Mesendoderm (in vitro differentiated cells): Measurements from ENCODE around the gene MTFR1L.

Source experiments
- DNase-seq: peaks from one replicate; pipeline ENCODE4 v3.0.0; 2013
- H2AK5ac ChIP-seq: 2 replicates; pipeline ENCODE4 v1.6.1; 2013; ENCODE audit warnings: low read length, inconsistent platforms
- H2BK120ac ChIP-seq: 2 replicates; pipeline ENCODE4 v1.6.1; 2013; ENCODE audit warnings: low read depth, mild to moderate bottlenecking, low read length, moderate library complexity, mixed read lengths
- H2BK15ac ChIP-seq: replicated peaks from 2 replicates; pipeline ENCODE4 v1.6.1; 2013; ENCODE audit warnings: low read depth, mild to moderate bottlenecking, moderate library complexity
- H2BK5ac ChIP-seq: 2 replicates; pipeline ENCODE4 v1.6.1; 2013; ENCODE audit warnings: low read length, inconsistent platforms
- H3K18ac ChIP-seq: 2 replicates; pipeline ENCODE4 v1.6.1; 2013; ENCODE audit warnings: mild to moderate bottlenecking, low read length, mixed read lengths
- H3K23ac ChIP-seq: one replicate; pipeline ENCODE4 v1.6.1; 2013; ENCODE audit warnings: low read length
- H3K27ac ChIP-seq: 2 replicates; pipeline ENCODE4 v1.5.1; 2013; ENCODE audit warnings: low read depth, mild to moderate bottlenecking, inconsistent platforms, low read length, moderate library complexity
- H3K27me3 ChIP-seq: 2 replicates; pipeline ENCODE4 v1.6.1; 2013; ENCODE audit warnings: low read length, control low read depth, mild to moderate bottlenecking, inconsistent platforms; ENCODE audit not compliant: insufficient read depth, poor library complexity
- H3K36me3 ChIP-seq: 2 replicates; pipeline ENCODE4 v1.6.1; 2013; ENCODE audit warnings: low read length, inconsistent platforms; ENCODE audit not compliant: control insufficient read depth, insufficient read depth
- H3K4ac ChIP-seq: one replicate; pipeline ENCODE4 v1.6.1; 2013; ENCODE audit warnings: low read depth, mild to moderate bottlenecking, low read length, moderate library complexity
- H3K4me1 ChIP-seq: 2 replicates; pipeline ENCODE4 v1.6.1; 2013; ENCODE audit warnings: low read depth, low read length, inconsistent platforms; ENCODE audit not compliant: control insufficient read depth
- H3K4me2 ChIP-seq: 2 replicates; pipeline ENCODE4 v1.6.1; 2013; ENCODE audit warnings: low read length
- H3K4me3 ChIP-seq: 2 replicates; pipeline ENCODE4 v1.5.1; 2013; ENCODE audit warnings: mild to moderate bottlenecking, low read length
- H3K56ac ChIP-seq: one replicate; pipeline ENCODE4 v1.6.1; 2013; ENCODE audit warnings: low read length
- H3K79me1 ChIP-seq: 2 replicates; pipeline ENCODE4 v1.6.1; 2013; ENCODE audit warnings: low read length, inconsistent platforms
- H3K79me2 ChIP-seq: 2 replicates; pipeline ENCODE4 v1.6.1; 2013; ENCODE audit warnings: mild to moderate bottlenecking, low read length; ENCODE audit not compliant: control insufficient read depth, insufficient read depth
- H3K9ac ChIP-seq: 2 replicates; pipeline ENCODE4 v1.6.1; 2013; ENCODE audit warnings: low read length, inconsistent platforms
- H4K5ac ChIP-seq: one replicate; pipeline ENCODE4 v1.6.1; 2013; ENCODE audit warnings: low read length
- H4K8ac ChIP-seq: one replicate; pipeline ENCODE4 v1.6.1; 2013; ENCODE audit warnings: low read depth, mild to moderate bottlenecking, control low read depth, low read length, moderate library complexity
- WGBS: extraction: QIAGEN DNeasy Blood & Tissue Kit; methylation state at CpG from one replicate; pipeline ENCODE4 v1.1.7; 2013; ENCODE audit warnings: low lambda C conversion rate, missing lambda C conversion rate; ENCODE audit not compliant: insufficient coverage; ENCODE audit errors: extremely low coverage; 5-methylcytosine and 5-hydroxymethylcytosine counted together

Gene MTFR1L

DNA sequence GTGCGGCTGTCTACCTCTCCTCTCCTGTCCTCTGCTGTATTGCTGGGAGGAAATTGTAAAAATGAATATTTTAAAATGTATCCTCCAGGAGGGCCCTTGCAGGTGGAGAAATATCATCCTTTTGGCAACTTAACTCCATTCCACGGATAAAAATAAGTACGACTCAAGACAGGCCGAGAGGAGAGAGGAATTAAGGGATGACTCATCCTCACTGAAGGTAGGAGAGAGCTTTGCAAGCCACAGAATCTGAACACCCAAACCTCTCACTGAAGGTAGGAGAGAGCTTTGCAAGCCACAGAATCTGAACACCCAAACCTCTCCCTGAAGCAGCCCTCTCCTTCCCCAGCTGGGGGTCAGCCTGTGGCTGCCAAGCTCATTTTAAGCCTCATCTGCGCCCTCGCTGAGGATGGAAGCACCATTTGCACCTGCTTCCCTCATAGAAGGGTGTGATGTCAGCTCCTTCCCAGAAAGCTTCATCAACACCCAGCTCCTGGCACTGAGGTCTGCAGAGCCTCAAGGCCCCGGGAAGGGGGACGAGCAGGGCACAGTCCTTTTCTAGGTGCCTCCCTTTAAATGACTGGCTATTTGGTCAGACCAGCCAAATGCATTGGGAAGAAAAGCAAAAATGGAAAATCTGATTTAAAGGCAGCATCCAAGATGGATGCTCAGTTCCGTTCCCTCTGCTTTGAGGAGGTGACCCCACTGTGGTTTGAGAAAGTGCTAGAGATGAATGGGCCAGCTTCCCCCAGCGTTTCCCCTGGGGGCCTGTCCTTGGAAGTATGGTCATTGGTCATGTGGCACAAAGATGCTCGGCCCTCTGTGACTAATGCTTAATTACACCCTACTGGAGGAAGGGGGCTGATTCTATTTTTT lies 32.6 kb upstream of the MTFR1L start:
- H3K27ac ChIP-seq, result no peak overlapping the region
- no peak overlapping the region for H3K4me2 ChIP-seq
- no peaks in the 10 kb centered on the region for H3K79me1 ChIP-seq
- H3K36me3 ChIP-seq, result no peaks in the 10 kb centered on the region
- no peak overlapping the region for H3K23ac ChIP-seq
- no peak overlapping the region for H4K8ac ChIP-seq
- H3K27me3 ChIP-seq, result no peaks in the 10 kb centered on the region
- no CpG with 5 or more reads among the region's 11 CpGs for WGBS
- H3K4ac ChIP-seq, result no peak overlapping the region
- H2BK120ac ChIP-seq, result no peak overlapping the region
- H2BK5ac ChIP-seq, result no peak overlapping the region
- no peak overlapping the region for H2AK5ac ChIP-seq
- H3K9ac ChIP-seq, result no peak overlapping the region
- H3K56ac ChIP-seq, result no peak overlapping the region
- H2BK15ac ChIP-seq, result no peak overlapping the region
- no peak overlapping the region for H3K4me3 ChIP-seq
- H3K79me2 ChIP-seq, result no peaks in the 10 kb centered on the region
- H3K4me1 ChIP-seq, result no peaks in the 10 kb centered on the region
- H3K18ac ChIP-seq, result no peak overlapping the region
- DNase-seq, result no peak
- no peak overlapping the region for H4K5ac ChIP-seq

- H3K79me1 ChIP-seq, result no peaks in the 10 kb centered on the region
- no peak overlapping the region for H3K4ac ChIP-seq
- no peak overlapping the region for H4K8ac ChIP-seq
- H3K9ac ChIP-seq, result no peak overlapping the region
- H4K5ac ChIP-seq, result no peak overlapping the region
- H2BK120ac ChIP-seq, result no peak overlapping the region
- no peak overlapping the region for H2AK5ac ChIP-seq
- no peak for DNase-seq
- H3K36me3 ChIP-seq, result no peaks in the 10 kb centered on the region
- H3K27me3 ChIP-seq, result no peaks in the 10 kb centered on the region
- no peak overlapping the region for H3K4me2 ChIP-seq
- no peak overlapping the region for H3K56ac ChIP-seq
- no peak overlapping the region for H3K23ac ChIP-seq
- H3K79me2 ChIP-seq, result no peaks in the 10 kb centered on the region
- H3K27ac ChIP-seq, result no peak overlapping the region
- no peak overlapping the region for H3K18ac ChIP-seq
- no peak overlapping the region for H2BK15ac ChIP-seq
- H2BK5ac ChIP-seq, result no peak overlapping the region
- no peak overlapping the region for H3K4me3 ChIP-seq
- WGBS, result no CpG with 5 or more reads among the region's 5 CpGs
- H3K4me1 ChIP-seq, result no peaks in the 10 kb centered on the region
Measured at GRCh38 chr1:25787760-25788166, 32.0 kb upstream of the MTFR1L start.

- Histone ChIP-seq H3K23ac (no peak overlapping the region), H3K27me3 (no peaks in the 10 kb centered on the region), H3K4me3 (no peak overlapping the region), H2BK15ac (no peak overlapping the region), H2BK120ac (no peak overlapping the region), H3K4ac (no peak overlapping the region), H3K4me2 (no peak overlapping the region), H3K4me1 (no peaks in the 10 kb centered on the region), H2BK5ac (no peak overlapping the region), H2AK5ac (no peak overlapping the region), H3K18ac (no peak overlapping the region), H3K27ac (no peak overlapping the region), H3K56ac (no peak overlapping the region), H3K79me2 (no peaks in the 10 kb centered on the region), H3K79me1 (no peaks in the 10 kb centered on the region), H4K8ac (no peak overlapping the region), H4K5ac (no peak overlapping the region), H3K9ac (no peak overlapping the region), H3K36me3 (no peaks in the 10 kb centered on the region)
- no CpG with 5 or more reads among the region's 6 CpGs for WGBS
- DNase-seq, result no peak
Measured at GRCh38 chr1:25790472-25790871, 29.3 kb upstream of the MTFR1L start.

GRCh38 chr1:25792115-25792514 lies 27.6 kb upstream of the MTFR1L start:
- WGBS, result no CpG with 5 or more reads among the region's 4 CpGs
- H3K18ac ChIP-seq, result no peak overlapping the region
- no peak overlapping the region for H4K8ac ChIP-seq
- no peak overlapping the region for H3K4me2 ChIP-seq
- H3K23ac ChIP-seq, result no peak overlapping the region
- H3K79me1 ChIP-seq, result no peaks in the 10 kb centered on the region
- no peaks in the 10 kb centered on the region for H3K27me3 ChIP-seq
- H2BK5ac ChIP-seq, result no peak overlapping the region
- no peak overlapping the region for H2BK15ac ChIP-seq
- H3K56ac ChIP-seq, result no peak overlapping the region
- no peak overlapping the region for H3K9ac ChIP-seq
- no peaks in the 10 kb centered on the region for H3K4me1 ChIP-seq
- H3K36me3 ChIP-seq, result no peaks in the 10 kb centered on the region
- no peak overlapping the region for H3K4ac ChIP-seq
- no peak overlapping the region for H3K27ac ChIP-seq
- no peak overlapping the region for H3K4me3 ChIP-seq
- no peaks in the 10 kb centered on the region for H3K79me2 ChIP-seq
- no peak overlapping the region for H2BK120ac ChIP-seq
- no peak overlapping the region for H2AK5ac ChIP-seq
- no peak overlapping the region for H4K5ac ChIP-seq
- DNase-seq, result no peak

- H3K27ac ChIP-seq, result no peak overlapping the region
- no peak overlapping the region for H2BK5ac ChIP-seq
- H3K4me1 ChIP-seq, result no peaks in the 10 kb centered on the region
- DNase-seq, result no peak
- no peak overlapping the region for H4K8ac ChIP-seq
- no peak overlapping the region for H3K9ac ChIP-seq
- H2AK5ac ChIP-seq, result no peak overlapping the region
- no peak overlapping the region for H3K4ac ChIP-seq
- no peak overlapping the region for H3K4me3 ChIP-seq
- no peak overlapping the region for H3K4me2 ChIP-seq
- no peak overlapping the region for H4K5ac ChIP-seq
- no CpG with 5 or more reads among the region's 7 CpGs for WGBS
- no peak overlapping the region for H3K23ac ChIP-seq
- no peak overlapping the region for H3K18ac ChIP-seq
- no peak overlapping the region for H2BK15ac ChIP-seq
- no peaks in the 10 kb centered on the region for H3K79me2 ChIP-seq
- no peak overlapping the region for H2BK120ac ChIP-seq
- H3K27me3 ChIP-seq, result no peaks in the 10 kb centered on the region
- H3K79me1 ChIP-seq, result no peaks in the 10 kb centered on the region
- no peaks in the 10 kb centered on the region for H3K36me3 ChIP-seq
- H3K56ac ChIP-seq, result no peak overlapping the region
Measured at GRCh38 chr1:25793585-25794170, 26.1 kb upstream of the MTFR1L start.
